ENCODE data around the gene ZFAND3. TPM values are rescaled to one million over a fixed set of nuclear protein-coding genes. Genes with fewer than 3 reads are reported as not detected.

The ZFAND3 gene
- total RNA-seq, 4 donors from 2014 or later, result 46.3 to 73.6 (median 49.3) TPM

GRCh38 chr6:38055203-38055589, 235.7 kb downstream of the ZFAND3 start:
- H3K27ac ChIP-seq, result no peak overlapping the region
- H3K9me3 ChIP-seq, result no peaks in the 10 kb centered on the region
- TF ChIP-seq EP300 (IDR thresholded peaks at IDR 0.05) (no peak), POLR2AphosphoS5 (IDR thresholded peaks at IDR 0.05) (no peak), POLR2A (IDR thresholded peaks at IDR 0.05) (no peak), CTCF (IDR thresholded peaks at IDR 0.05) (no peak)
- peaks cover 0 to 11% (median 0%) of the 10 kb centered on the region in 3 donors for H3K4me1 ChIP-seq
- no peaks in the 10 kb centered on the region for H3K27me3 ChIP-seq
- H3K4me3 ChIP-seq, result no peak overlapping the region
- 88 to 100% methylated on average over 1 of the region's 1 CpG for WGBS, 2 donors (ENCODE audit: low coverage in 1 of 2)
- H3K36me3 ChIP-seq, result no peaks in the 10 kb centered on the region
- no peak for ATAC-seq

GRCh38 chr6:38056361-38056760, 236.8 kb downstream of the ZFAND3 start:
- Histone ChIP-seq H3K9me3 (no peaks in the 10 kb centered on the region), H3K27ac (no peak overlapping the region), H3K36me3 (no peaks in the 10 kb centered on the region), H3K27me3 (no peaks in the 10 kb centered on the region), H3K4me1 (peaks cover 0 to 11% (median 0%) of the 10 kb centered on the region in 3 donors), H3K4me3 (no peak overlapping the region)
- no peak for ATAC-seq
- TF ChIP-seq POLR2AphosphoS5 (IDR thresholded peaks at IDR 0.05), result no peak
- no peak for TF ChIP-seq CTCF (IDR thresholded peaks at IDR 0.05)
- no peak for TF ChIP-seq POLR2A (IDR thresholded peaks at IDR 0.05)
- no peak for TF ChIP-seq EP300 (IDR thresholded peaks at IDR 0.05)
- WGBS, 2 donors (ENCODE audit: low coverage in 1 of 2), result 62 to 74% methylated on average over 3 of the region's 3 CpGs

GRCh38 chr6:38057994-38058393, 238.5 kb downstream of the ZFAND3 start:
- Histone ChIP-seq H3K27me3 (no peaks in the 10 kb centered on the region), H3K4me3 (no peak overlapping the region), H3K27ac (no peak overlapping the region), H3K9me3 (no peaks in the 10 kb centered on the region), H3K4me1 (peaks cover 0 to 11% (median 0%) of the 10 kb centered on the region in 3 donors), H3K36me3 (peaks cover 0 to 15% of the 10 kb centered on the region in 2 donors)
- no peak for ATAC-seq
- TF ChIP-seq POLR2A (IDR thresholded peaks at IDR 0.05) (no peak), CTCF (IDR thresholded peaks at IDR 0.05) (no peak), EP300 (IDR thresholded peaks at IDR 0.05) (no peak), POLR2AphosphoS5 (IDR thresholded peaks at IDR 0.05) (no peak)

- no peak overlapping the region for H3K4me3 ChIP-seq
- H3K36me3 ChIP-seq, result peaks cover 0 to 26% of the 10 kb centered on the region in 2 donors
- ATAC-seq, result no peak
- H3K27ac ChIP-seq, result no peak overlapping the region
- H3K4me1 ChIP-seq, result peaks cover 0 to 20% (median 3%) of the 10 kb centered on the region in 3 donors
- 90 to 94% methylated on average over 2 to 3 of the region's 3 CpGs for WGBS, 2 donors (ENCODE audit: low coverage in 1 of 2)
- no peaks in the 10 kb centered on the region for H3K27me3 ChIP-seq
- H3K9me3 ChIP-seq, result no peaks in the 10 kb centered on the region
- TF ChIP-seq POLR2A (IDR thresholded peaks at IDR 0.05) (no peak), POLR2AphosphoS5 (IDR thresholded peaks at IDR 0.05) (no peak), EP300 (IDR thresholded peaks at IDR 0.05) (no peak), CTCF (IDR thresholded peaks at IDR 0.05) (no peak)
Measured at GRCh38 chr6:38062066-38062465, 242.5 kb downstream of the ZFAND3 start.

GRCh38 chr6:38063973-38064372, 244.4 kb downstream of the ZFAND3 start:
- TF ChIP-seq POLR2AphosphoS5 (IDR thresholded peaks at IDR 0.05) (no peak), EP300 (IDR thresholded peaks at IDR 0.05) (no peak), CTCF (IDR thresholded peaks at IDR 0.05) (no peak), POLR2A (IDR thresholded peaks at IDR 0.05) (no peak)
- ATAC-seq, result no peak
- no peak overlapping the region for H3K4me3 ChIP-seq
- H3K9me3 ChIP-seq, result no peaks in the 10 kb centered on the region
- no peaks in the 10 kb centered on the region for H3K27me3 ChIP-seq
- WGBS, 2 donors (ENCODE audit: low coverage in 1 of 2), result 80 to 92% methylated on average over 3 of the region's 3 CpGs
- H3K27ac ChIP-seq, result no peak overlapping the region
- H3K4me1 ChIP-seq, result peaks cover 0 to 36% (median 3%) of the 10 kb centered on the region in 3 donors
- peaks cover 0 to 26% of the 10 kb centered on the region in 2 donors for H3K36me3 ChIP-seq
